ENCODE data around the gene GP1BB.

GRCh38 chr22:19765477-19766239 lies 42.3 kb downstream of the GP1BB start:
- no peak for TF ChIP-seq CTCF (IDR thresholded peaks at IDR 0.05)
- TF ChIP-seq, protein P1, sequence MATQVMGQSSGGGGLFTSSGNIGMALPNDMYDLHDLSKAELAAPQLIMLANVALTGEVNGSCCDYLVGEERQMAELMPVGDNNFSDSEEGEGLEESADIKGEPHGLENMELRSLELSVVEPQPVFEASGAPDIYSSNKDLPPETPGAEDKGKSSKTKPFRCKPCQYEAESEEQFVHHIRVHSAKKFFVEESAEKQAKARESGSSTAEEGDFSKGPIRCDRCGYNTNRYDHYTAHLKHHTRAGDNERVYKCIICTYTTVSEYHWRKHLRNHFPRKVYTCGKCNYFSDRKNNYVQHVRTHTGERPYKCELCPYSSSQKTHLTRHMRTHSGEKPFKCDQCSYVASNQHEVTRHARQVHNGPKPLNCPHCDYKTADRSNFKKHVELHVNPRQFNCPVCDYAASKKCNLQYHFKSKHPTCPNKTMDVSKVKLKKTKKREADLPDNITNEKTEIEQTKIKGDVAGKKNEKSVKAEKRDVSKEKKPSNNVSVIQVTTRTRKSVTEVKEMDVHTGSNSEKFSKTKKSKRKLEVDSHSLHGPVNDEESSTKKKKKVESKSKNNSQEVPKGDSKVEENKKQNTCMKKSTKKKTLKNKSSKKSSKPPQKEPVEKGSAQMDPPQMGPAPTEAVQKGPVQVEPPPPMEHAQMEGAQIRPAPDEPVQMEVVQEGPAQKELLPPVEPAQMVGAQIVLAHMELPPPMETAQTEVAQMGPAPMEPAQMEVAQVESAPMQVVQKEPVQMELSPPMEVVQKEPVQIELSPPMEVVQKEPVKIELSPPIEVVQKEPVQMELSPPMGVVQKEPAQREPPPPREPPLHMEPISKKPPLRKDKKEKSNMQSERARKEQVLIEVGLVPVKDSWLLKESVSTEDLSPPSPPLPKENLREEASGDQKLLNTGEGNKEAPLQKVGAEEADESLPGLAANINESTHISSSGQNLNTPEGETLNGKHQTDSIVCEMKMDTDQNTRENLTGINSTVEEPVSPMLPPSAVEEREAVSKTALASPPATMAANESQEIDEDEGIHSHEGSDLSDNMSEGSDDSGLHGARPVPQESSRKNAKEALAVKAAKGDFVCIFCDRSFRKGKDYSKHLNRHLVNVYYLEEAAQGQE (IDR thresholded peaks at IDR 0.05; ENCODE audit: insufficient read depth in 1 of 2, low read depth in 2 of 2, low read length in 1 of 2): no peak
- no peak for TF ChIP-seq TCF7L2 (IDR thresholded peaks at IDR 0.05; ENCODE audit: low read depth, low read length)
- no peak for TF ChIP-seq SIN3A (IDR thresholded peaks at IDR 0.05; ENCODE audit: borderline replicate concordance, insufficient read depth, low read depth, low read length)
- TF ChIP-seq POLR2AphosphoS5 (IDR thresholded peaks at IDR 0.05; ENCODE audit: low read depth, low read length): peak; percentile 27; the same call in 1 of the 2 replicates
